H1 (cell line): ENCODE results near the gene ALK. TPM values are rescaled to one million over a fixed set of nuclear protein-coding genes. Genes with fewer than 3 reads are reported as not detected.

ENCODE experiments used
- POLR2AphosphoS5 ChIP-seq: IDR thresholded peaks from 2 replicates; pipeline ENCODE4 v1.6.1; 2011; ENCODE audit warnings: low read depth, low read length
- RFX5 ChIP-seq: IDR thresholded peaks from 2 replicates; pipeline ENCODE4 v1.6.1; 2011; ENCODE audit warnings: low read depth, low read length, improper control_type of control experiment, borderline replicate concordance
- polyA plus RNA-seq, 7 experiments: library from polyadenylated mRNA; depleted of rRNA in 3 of 7; stranded (reverse) in 5 of 7; unstranded in 2 of 7; fragments of >200 nt in 5 of 7; fragments of 200-250 nt in 2 of 7; gene quantifications; 1 replicate in 5 of 7; 2 replicates in 1 of 7; 4 replicates in 1 of 7; pipeline versions ENCODE4 v1.2.1 to v1.2.3, GENCODE V29; 2011 to 2013; ENCODE audit warnings: missing spikeins in 2 of 7, mixed read lengths in 2 of 7
- total RNA-seq: library from RNA; stranded (reverse); fragmentation: NEBNext Ultra II Directional; extraction: Animal tissue kit (Norgen Biotek cat#: 25700); gene quantifications from 2 replicates; pipeline ENCODE4 v1.2.1, GENCODE V29; 2021

The ALK gene
- total and polyA plus RNA-seq, 2 of the 8 experiments (the other 6 are each of a cell fraction or from before 2014, with no cell fraction given): 0.02 to 0.09 TPM

- no peak for TF ChIP-seq POLR2AphosphoS5
- no peak for TF ChIP-seq RFX5
- TF ChIP-seq, all 59 proteins: peak for 0
Measured at GRCh38 chr2:29807082-29807481, 114.3 kb downstream of the ALK start (continued).
